Activated CD8-positive, alpha-beta T cell treated with anti-CD3 and anti-CD28 coated beads for 36 hours (primary cell): ENCODE measurements around the gene SPRYD7. TPM values are rescaled to one million over a fixed set of nuclear protein-coding genes. Genes with fewer than 3 reads are reported as not detected.

ENCODE experiments used
- ATAC-seq: fragments of 200-7000 bp; cut with Tn5 transposase; one replicate; pipeline ENCODE4 v1.10.0; 2021; ENCODE audit warnings: mild to moderate bottlenecking, moderate library complexity
- CTCF ChIA-PET: fragments of 350-600 bp; sonication (Branson Sonifier 250); formaldehyde crosslinking; loops from one replicate; lab custom pipeline; 2021; ENCODE audit warnings: antibody characterized with exemption; lab: Charles Lee
- POLR2A ChIA-PET: fragments of 350-600 bp; sonication (Branson Sonifier 250); formaldehyde crosslinking; loops from one replicate; lab custom pipeline; 2021; ENCODE audit warnings: antibody characterized with exemption; lab: Charles Lee
- DNase-seq: peaks from one replicate; pipeline ENCODE4 v3.0.0-alpha.2; 2020
- H3K27ac Mint-ChIP-seq: one replicate; pipeline ENCODE4 v1.8.0; 2021; ENCODE audit warnings: mild to moderate bottlenecking, mixed read lengths
- H3K27me3 Mint-ChIP-seq: one replicate; pipeline ENCODE4 v1.8.0; 2021; ENCODE audit warnings: mixed read lengths
- H3K36me3 Mint-ChIP-seq: one replicate; pipeline ENCODE4 v1.8.0; 2021; ENCODE audit warnings: low read depth, mixed read lengths
- H3K4me1 Mint-ChIP-seq: one replicate; pipeline ENCODE4 v1.8.0; 2021; ENCODE audit warnings: low read depth, mixed read lengths
- H3K4me3 Mint-ChIP-seq: one replicate; pipeline ENCODE4 v1.8.0; 2021; ENCODE audit warnings: mild to moderate bottlenecking, moderate library complexity, mixed read lengths
- H3K9me3 Mint-ChIP-seq: one replicate; pipeline ENCODE4 v1.8.0; 2021; ENCODE audit warnings: mixed read lengths
- CTCF ChIP-seq: fragments of 200-600 bp; IDR thresholded peaks from one replicate; pipeline ENCODE4 v1.8.0; 2022; ENCODE audit warnings: antibody characterized with exemption, mild to moderate bottlenecking
- intact Hi-C: fragments of 100-400 bp; cut with micrococcal nuclease; formaldehyde crosslinking; loops from one replicate; pipeline ENCODE4 v1.10.0; 2022
- total RNA-seq, 2 experiments: library from RNA; stranded (reverse); gene quantifications; one replicate each; pipeline ENCODE4 v1.2.3, GENCODE V29; 2021

Gene SPRYD7
- total RNA-seq, 2 experiments from 2014 or later = 6.3 to 6.7 TPM

DNA sequence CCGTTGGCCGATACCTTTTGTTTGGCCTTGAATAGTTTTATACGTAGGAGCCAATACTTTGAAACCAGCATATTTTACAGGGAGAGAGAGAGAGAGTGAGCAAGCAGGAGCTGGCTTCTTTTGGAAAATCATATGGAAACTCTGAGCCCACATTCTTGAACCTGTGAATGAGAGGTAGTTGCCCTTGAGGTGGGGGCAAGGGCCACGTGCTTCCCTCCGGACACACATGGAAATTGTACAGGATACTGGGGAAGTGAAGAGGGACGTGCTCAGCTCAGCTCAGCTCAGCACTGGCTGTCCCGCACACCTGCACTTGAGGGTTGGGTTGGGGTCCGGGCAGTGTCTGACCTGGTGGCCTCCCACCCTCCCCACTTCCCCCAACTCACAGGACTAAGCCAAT, 68.3 kb downstream of the SPRYD7 start:
- no peaks in the 10 kb centered on the region for H3K9me3 Mint-ChIP-seq
- peaks cover 8% of the 10 kb centered on the region for H3K27me3 Mint-ChIP-seq
- intact Hi-C loops = no loop called here
- ChIA-PET POLR2A (no interaction called here), CTCF (interaction anchor here (0.7 kb wide), 1 partner anchor 43 kb away, joined by 3 read pairs; no protein-coding TSS in a partner anchor)
- ATAC-seq (no peak), DNase-seq (no peak)
- H3K4me3 Mint-ChIP-seq = no peak overlapping the region
- H3K27ac Mint-ChIP-seq = no peak overlapping the region
- no peaks in the 10 kb centered on the region for H3K4me1 Mint-ChIP-seq
- H3K36me3 Mint-ChIP-seq = no peaks in the 10 kb centered on the region
- TF ChIP-seq CTCF = no peak

- CTCF ChIA-PET = no interaction called here
- ATAC-seq = no peak
- Mint-ChIP-seq H3K4me1 (no peaks in the 10 kb centered on the region), H3K36me3 (no peaks in the 10 kb centered on the region), H3K9me3 (no peaks in the 10 kb centered on the region), H3K4me3 (no peak overlapping the region), H3K27me3 (peaks cover 7% of the 10 kb centered on the region), H3K27ac (no peak overlapping the region)
- POLR2A ChIA-PET = interaction anchor here (0.6 kb wide), 1 partner anchor 760 kb away, joined by 3 read pairs; no protein-coding TSS in a partner anchor
- intact Hi-C loops = no loop called here
- no peak for DNase-seq
- no peak for TF ChIP-seq CTCF
These were observed 70.9 kb downstream of the SPRYD7 start for GRCh38 chr13:49865218-49865617.

DNA sequence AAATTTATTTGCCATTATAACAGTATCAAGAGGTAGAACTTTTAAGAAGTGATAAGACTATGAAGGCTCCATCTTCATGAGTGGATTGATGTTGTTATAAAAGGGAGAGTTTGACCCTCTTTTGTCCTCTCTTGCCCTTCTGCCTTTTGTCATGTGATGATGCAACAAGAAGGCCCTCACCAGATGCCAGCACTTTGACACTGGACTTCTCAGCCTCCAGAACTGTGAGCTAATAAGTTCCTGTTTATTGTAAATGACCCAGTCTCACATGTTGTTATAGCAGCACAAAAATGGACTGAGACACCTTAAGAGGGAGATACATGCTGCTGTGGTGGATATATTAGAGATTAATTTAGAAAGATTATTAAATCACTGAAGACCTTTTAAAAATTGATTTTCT, 71.6 kb downstream of the SPRYD7 start:
- POLR2A ChIA-PET = interaction anchor here (0.6 kb wide), 1 partner anchor 760 kb away, joined by 3 read pairs; no protein-coding TSS in a partner anchor

More for the DNA sequence above, 71.6 kb downstream of the SPRYD7 start:
- Mint-ChIP-seq H3K4me3 (no peak overlapping the region), H3K9me3 (no peaks in the 10 kb centered on the region), H3K27ac (no peak overlapping the region), H3K27me3 (peaks cover 7% of the 10 kb centered on the region), H3K36me3 (no peaks in the 10 kb centered on the region), H3K4me1 (no peaks in the 10 kb centered on the region)
- intact Hi-C loops = no loop called here
- CTCF ChIA-PET = interaction anchor here (1.3 kb wide), 1 partner anchor 11 kb away, joined by 3 read pairs; no protein-coding TSS in a partner anchor
- no peak for TF ChIP-seq CTCF
- ATAC-seq = no peak
- no peak for DNase-seq

Other genes with a start within 250 kb of the SPRYD7 start
- gene EBPL, start 244.9 kb downstream of the SPRYD7 start, total RNA-seq = 10 to 100 TPM; 35.6 to 37.8 TPM
- 10 to 100 TPM; 59.1 to 60.6 TPM for gene KPNA3, start 143.7 kb downstream of the SPRYD7 start, total RNA-seq
- gene TRIM13, start 60.7 kb upstream of the SPRYD7 start, total RNA-seq = 10 to 100 TPM; 12.5 to 13.4 TPM
- gene KCNRG, start 79.1 kb upstream of the SPRYD7 start, total RNA-seq = under 1 TPM; 0.18 to 0.36 TPM